GM18861 (cell line): Measurements from ENCODE around the gene SLC8A1.

Source experiments
- ATAC-seq: cut with Tn5 transposase; IDR thresholded peaks from one replicate; pipeline ENCODE4 v1.9.1; 2021; ENCODE audit not compliant: unreplicated experiment

SLC8A1 gene

GRCh38 chr2:40358783-40359182, 93.1 kb downstream of the SLC8A1 start:
- ATAC-seq = no peak

GRCh38 chr2:40357667-40358066, 94.2 kb downstream of the SLC8A1 start:
- no peak for ATAC-seq

- ATAC-seq = no peak
These were observed 96.4 kb downstream of the SLC8A1 start for GRCh38 chr2:40355451-40355850.

- no peak for ATAC-seq
These were observed 98.7 kb downstream of the SLC8A1 start for GRCh38 chr2:40353231-40353630.

GRCh38 chr2:40352703-40353099, 99.2 kb downstream of the SLC8A1 start:
- ATAC-seq = no peak

DNA sequence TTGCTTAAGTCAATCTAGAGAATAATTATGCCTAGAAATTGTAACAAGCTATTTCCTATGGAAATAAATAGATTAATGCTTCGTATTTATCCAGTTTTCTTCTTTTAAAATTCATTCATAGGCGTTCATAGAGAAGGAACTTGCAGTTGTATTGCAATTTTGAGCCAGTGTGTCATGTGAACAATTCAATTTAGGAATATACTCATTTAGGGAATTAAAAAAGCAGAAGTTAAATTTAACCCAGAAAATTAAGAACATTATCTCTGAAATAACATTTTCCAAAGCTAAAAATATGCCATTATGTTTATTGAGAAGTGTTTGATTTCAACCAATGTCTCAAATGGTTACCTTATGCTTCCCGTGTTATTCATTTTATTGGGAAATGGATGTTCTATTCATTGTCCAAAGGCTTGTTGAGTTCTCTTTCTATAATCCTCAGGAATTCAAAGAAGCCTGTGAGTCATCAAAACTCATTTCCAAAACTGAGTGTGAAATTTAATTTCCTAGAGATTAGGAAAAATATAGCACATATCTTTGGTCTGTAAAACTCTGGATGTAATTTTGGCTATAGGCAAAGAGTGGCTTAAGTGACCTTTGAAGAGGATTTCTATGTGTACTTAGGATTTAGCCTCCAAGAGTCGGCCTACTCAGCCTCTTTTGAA, 99.7 kb downstream of the SLC8A1 start:
- no peak for ATAC-seq

- no peak for ATAC-seq
These were observed 103.2 kb downstream of the SLC8A1 start for GRCh38 chr2:40348665-40349064.

DNA sequence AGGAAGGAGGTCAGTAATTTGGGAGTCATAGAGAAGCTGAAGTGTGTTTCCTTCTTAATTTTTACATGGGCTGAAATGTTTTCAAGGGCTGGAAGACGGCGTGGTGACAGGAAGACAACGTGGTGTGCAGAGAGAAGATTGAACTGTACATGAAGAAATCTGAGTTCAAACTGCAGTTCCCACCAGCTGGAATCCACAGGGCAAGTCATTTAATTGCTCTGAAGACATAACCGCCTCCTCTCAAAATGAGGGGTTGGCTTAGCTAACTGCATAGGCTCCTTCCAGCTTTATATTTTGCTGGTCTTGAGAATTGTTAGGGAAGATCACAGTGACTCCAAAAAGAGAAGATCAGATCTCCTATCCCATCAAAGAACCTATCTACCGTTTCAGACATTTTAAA, 103.9 kb downstream of the SLC8A1 start:
- no peak for ATAC-seq

GRCh38 chr2:40346535-40347354, 105.1 kb downstream of the SLC8A1 start:
- peak; percentile 62 for ATAC-seq

GRCh38 chr2:40344364-40344763, 107.5 kb downstream of the SLC8A1 start:
- ATAC-seq = no peak

- ATAC-seq = no peak
These were observed 108.0 kb downstream of the SLC8A1 start for GRCh38 chr2:40343902-40344301.

GRCh38 chr2:40341198-40341597, 110.7 kb downstream of the SLC8A1 start:
- ATAC-seq = no peak

GRCh38 chr2:40339026-40339425, 112.9 kb downstream of the SLC8A1 start:
- ATAC-seq = no peak

DNA sequence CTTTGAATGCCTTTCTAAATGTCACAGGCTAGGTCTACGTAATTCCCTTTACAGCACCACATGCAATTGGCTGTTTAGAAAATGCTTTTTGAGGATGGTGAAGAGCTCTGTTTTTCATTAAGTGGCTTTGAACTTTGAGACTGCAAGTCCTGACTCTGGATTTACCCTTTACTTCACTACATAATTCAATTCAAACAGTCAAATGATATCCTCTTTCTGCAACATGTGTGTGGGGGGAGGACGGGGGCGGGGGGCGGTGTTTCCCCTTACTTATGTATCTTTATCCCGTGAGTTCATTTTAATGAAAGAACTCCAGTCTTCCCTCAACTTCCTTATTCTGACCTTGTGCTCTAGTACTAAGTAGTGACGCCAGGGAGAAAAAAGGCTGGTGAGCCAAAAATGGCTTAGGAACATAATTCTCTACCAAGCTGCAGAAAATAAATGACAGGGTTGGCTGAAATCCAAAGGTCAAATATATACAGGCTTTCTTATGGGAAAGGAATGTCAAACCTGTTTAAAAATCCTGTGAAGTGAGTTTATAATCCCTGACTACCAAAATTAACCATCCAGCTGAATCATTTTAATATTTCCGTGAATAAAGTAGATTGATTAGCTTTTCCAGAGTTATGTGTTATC, 119.6 kb downstream of the SLC8A1 start:
- ATAC-seq = no peak

GRCh38 chr2:40330096-40330495, 121.8 kb downstream of the SLC8A1 start:
- ATAC-seq = no peak

DNA sequence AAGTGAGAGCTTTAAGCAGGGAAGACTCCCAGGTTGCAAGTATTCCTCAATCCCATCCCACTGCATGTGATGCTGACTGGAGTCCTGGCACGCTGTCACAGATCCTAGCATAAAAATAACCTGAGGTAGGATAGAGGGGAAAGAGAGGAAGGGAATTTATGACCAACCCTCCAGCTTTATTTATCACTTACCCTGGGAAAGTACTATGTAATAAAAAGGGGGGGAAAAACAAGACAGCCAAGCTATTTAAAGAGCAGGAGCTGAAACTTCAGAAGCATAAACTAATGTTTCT, 122.2 kb downstream of the SLC8A1 start:
- no peak for ATAC-seq

DNA sequence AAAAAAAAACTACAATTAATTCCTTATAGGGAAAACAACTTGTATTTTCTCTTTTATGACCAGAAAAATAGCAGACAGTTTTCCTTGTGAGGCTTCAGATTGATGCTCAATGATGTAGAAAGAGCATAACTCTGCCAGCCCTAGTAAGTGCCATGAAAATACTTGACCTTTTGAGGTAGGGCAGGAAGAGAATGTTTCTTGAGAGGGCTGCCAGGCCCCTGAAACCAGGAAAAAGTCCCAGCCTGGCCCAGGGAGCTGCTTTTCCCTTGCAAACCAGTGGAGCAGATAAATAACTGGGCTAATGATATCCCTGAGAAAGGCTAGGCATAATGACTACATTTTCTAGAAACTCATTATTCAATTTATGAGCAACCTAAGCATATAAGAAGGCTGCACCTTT, 126.8 kb downstream of the SLC8A1 start:
- ATAC-seq = no peak

- no peak for ATAC-seq
These were observed 127.2 kb downstream of the SLC8A1 start for GRCh38 chr2:40324656-40325055.

DNA sequence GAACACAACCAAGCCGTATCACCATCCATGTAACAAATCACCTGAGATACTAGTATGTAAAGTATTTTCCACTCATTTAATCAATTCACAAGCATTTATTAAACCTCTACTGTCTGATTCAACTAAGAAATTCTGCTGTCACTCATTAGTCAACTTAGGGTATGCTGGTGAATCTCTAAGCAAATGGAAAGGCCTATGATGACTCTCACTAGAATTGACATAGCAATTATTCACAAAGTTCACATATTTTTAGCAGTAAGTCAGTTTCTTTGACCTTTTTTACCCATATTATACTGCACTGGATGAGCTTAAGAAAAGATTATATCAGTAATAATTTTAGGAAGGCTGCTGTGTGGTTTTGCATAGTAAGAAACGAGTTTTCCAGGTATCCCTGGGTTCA, 130.1 kb downstream of the SLC8A1 start:
- no peak for ATAC-seq

- ATAC-seq = no peak
These were observed 130.8 kb downstream of the SLC8A1 start for GRCh38 chr2:40321016-40321623.

DNA sequence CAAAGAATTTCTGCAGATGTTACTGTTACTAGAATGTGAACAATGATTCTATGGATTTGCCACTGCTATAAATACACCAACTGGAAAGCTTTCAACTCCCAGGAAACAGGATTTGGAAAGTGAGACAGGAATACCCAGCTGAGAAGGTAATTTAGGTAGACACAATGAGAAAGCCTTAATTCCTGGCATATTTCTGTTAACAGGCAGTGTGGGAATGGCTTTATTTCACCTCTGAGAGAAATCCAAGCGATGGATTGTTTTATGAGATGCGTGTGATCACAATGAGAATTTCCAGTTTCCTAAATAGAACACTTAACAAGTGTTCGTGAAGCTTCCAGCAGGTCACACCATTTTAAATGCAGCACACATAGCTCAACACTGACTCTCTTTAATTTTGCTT, 133.0 kb downstream of the SLC8A1 start:
- no peak for ATAC-seq

GRCh38 chr2:40317761-40318160, 134.1 kb downstream of the SLC8A1 start:
- no peak for ATAC-seq
